ENCODE data around the gene TMEM212. TPM values are rescaled to one million over a fixed set of nuclear protein-coding genes. Genes with fewer than 3 reads are reported as not detected.
"Not testable (repeated sequence)": the region's sequence is repeated elsewhere in the genome, so short reads cannot be mapped to it uniquely, and the experiment has no call there.

Gene TMEM212
- total RNA-seq, 1 donor from 2014 or later, result not detected

- TF ChIP-seq, protein P1, sequence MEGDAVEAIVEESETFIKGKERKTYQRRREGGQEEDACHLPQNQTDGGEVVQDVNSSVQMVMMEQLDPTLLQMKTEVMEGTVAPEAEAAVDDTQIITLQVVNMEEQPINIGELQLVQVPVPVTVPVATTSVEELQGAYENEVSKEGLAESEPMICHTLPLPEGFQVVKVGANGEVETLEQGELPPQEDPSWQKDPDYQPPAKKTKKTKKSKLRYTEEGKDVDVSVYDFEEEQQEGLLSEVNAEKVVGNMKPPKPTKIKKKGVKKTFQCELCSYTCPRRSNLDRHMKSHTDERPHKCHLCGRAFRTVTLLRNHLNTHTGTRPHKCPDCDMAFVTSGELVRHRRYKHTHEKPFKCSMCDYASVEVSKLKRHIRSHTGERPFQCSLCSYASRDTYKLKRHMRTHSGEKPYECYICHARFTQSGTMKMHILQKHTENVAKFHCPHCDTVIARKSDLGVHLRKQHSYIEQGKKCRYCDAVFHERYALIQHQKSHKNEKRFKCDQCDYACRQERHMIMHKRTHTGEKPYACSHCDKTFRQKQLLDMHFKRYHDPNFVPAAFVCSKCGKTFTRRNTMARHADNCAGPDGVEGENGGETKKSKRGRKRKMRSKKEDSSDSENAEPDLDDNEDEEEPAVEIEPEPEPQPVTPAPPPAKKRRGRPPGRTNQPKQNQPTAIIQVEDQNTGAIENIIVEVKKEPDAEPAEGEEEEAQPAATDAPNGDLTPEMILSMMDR (IDR thresholded peaks at IDR 0.05; ENCODE audit: unreplicated experiment), result no peak
- DNase-seq (ENCODE audit: low spot score, unreplicated experiment), result no peak
- Mint-ChIP-seq H3K4me1 (ENCODE audit: low read depth) (peaks cover 23% of the 10 kb centered on the region), H3K27ac (no peak overlapping the region), H3K9me3 (ENCODE audit: low read depth) (peaks cover 25% of the 10 kb centered on the region), H3K36me3 (ENCODE audit: insufficient read depth) (peaks cover 8% of the 10 kb centered on the region), H3K27me3 (no peaks in the 10 kb centered on the region), H3K4me3 (ENCODE audit: low read depth) (no peak overlapping the region)
Observed at GRCh38 chr3:171850320-171850959, 7.3 kb downstream of the TMEM212 start.

DNA sequence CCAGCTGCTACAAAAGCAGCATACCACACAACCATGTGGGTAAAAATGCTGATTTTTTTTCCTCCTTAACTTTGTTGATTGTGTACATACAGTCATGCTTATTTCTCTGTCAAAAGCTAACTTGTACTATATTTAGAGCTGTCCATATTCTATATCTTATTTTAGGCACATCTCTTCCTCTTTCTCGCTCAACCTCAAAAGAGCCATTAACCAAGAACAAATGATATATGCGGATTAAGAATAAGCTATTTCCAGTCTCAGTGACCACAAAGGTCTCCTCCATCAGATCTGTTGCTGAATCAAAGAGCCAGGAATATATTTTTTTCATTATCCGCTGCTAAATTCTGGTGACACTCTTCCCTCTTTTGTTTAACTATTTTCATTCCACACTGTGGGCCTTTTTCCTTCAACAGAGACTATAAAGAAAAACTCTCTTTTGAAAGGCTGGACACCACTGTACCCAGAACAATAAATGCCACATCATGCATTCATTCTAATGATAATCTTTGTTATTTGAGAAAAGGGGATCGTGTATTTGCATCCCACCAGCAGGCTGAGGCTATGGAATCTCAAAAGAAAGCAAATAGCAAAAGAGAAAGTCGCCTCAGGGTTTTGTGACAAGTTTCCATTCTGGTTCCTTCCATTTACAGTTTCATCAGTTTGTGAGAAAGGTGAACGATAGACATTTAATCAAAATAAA, 8.0 kb downstream of the TMEM212 start:
- Mint-ChIP-seq H3K4me3 (ENCODE audit: low read depth) (no peak overlapping the region), H3K27me3 (no peaks in the 10 kb centered on the region), H3K9me3 (ENCODE audit: low read depth) (peaks cover 22% of the 10 kb centered on the region), H3K27ac (peak overlapping the region; percentile 12), H3K4me1 (ENCODE audit: low read depth) (peaks cover 20% of the 10 kb centered on the region), H3K36me3 (ENCODE audit: insufficient read depth) (peaks cover 8% of the 10 kb centered on the region)
- DNase-seq (ENCODE audit: low spot score, unreplicated experiment), result no peak
- TF ChIP-seq, protein P1 (IDR thresholded peaks at IDR 0.05; ENCODE audit: unreplicated experiment), result no peak

DNA sequence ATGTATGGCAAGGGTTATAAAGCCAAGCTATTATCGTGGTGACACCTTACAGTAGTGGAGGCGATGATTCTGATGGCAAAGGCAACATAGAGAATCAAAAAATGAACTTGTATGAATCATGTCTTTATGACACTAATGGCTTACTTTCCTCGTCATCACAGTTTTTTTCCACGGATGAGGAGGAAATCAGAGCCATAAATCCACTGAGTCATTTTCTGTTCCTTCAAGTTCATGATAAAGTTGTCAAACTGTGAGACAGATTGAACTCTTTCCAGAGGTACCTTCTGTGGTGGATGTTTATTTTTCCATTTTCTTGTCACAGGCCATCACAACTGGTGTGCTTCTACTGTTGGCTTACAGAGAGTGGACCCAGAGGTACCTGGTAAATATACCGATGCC, 8.5 kb downstream of the TMEM212 start:
- Mint-ChIP-seq H3K27ac (no peak overlapping the region), H3K4me3 (ENCODE audit: low read depth) (no peak overlapping the region), H3K4me1 (ENCODE audit: low read depth) (peaks cover 19% of the 10 kb centered on the region), H3K36me3 (ENCODE audit: insufficient read depth) (peaks cover 8% of the 10 kb centered on the region), H3K9me3 (ENCODE audit: low read depth) (peaks cover 22% of the 10 kb centered on the region), H3K27me3 (no peaks in the 10 kb centered on the region)
- no peak for DNase-seq (ENCODE audit: low spot score, unreplicated experiment)
- TF ChIP-seq, protein P1 (IDR thresholded peaks at IDR 0.05; ENCODE audit: unreplicated experiment), result no peak

- H3K27ac Mint-ChIP-seq, result no peak overlapping the region
- peaks cover 37% of the 10 kb centered on the region for H3K9me3 Mint-ChIP-seq (ENCODE audit: low read depth)
- H3K4me1 Mint-ChIP-seq (ENCODE audit: low read depth), result peaks cover 13% of the 10 kb centered on the region
- DNase-seq (ENCODE audit: low spot score, unreplicated experiment), result no peak
- H3K36me3 Mint-ChIP-seq (ENCODE audit: insufficient read depth), result peaks cover 8% of the 10 kb centered on the region
- no peak overlapping the region for H3K4me3 Mint-ChIP-seq (ENCODE audit: low read depth)
- TF ChIP-seq, protein P1 (IDR thresholded peaks at IDR 0.05; ENCODE audit: unreplicated experiment), result no peak
- no peaks in the 10 kb centered on the region for H3K27me3 Mint-ChIP-seq
Observed at GRCh38 chr3:171854649-171855305, 11.6 kb downstream of the TMEM212 start.

GRCh38 chr3:171858770-171859169, 15.6 kb downstream of the TMEM212 start:
- not testable (repeated sequence) for H3K36me3 Mint-ChIP-seq (ENCODE audit: insufficient read depth); H3K4me1 Mint-ChIP-seq (ENCODE audit: low read depth); H3K27ac Mint-ChIP-seq; H3K27me3 Mint-ChIP-seq; DNase-seq (ENCODE audit: low spot score, unreplicated experiment); H3K4me3 Mint-ChIP-seq (ENCODE audit: low read depth)
- peaks cover 23% of the 10 kb centered on the region for H3K9me3 Mint-ChIP-seq (ENCODE audit: low read depth)

All from progenitor cell of endocrine pancreas (in vitro differentiated cells).